Measurements from ENCODE around the gene TRAK1.

DNA sequence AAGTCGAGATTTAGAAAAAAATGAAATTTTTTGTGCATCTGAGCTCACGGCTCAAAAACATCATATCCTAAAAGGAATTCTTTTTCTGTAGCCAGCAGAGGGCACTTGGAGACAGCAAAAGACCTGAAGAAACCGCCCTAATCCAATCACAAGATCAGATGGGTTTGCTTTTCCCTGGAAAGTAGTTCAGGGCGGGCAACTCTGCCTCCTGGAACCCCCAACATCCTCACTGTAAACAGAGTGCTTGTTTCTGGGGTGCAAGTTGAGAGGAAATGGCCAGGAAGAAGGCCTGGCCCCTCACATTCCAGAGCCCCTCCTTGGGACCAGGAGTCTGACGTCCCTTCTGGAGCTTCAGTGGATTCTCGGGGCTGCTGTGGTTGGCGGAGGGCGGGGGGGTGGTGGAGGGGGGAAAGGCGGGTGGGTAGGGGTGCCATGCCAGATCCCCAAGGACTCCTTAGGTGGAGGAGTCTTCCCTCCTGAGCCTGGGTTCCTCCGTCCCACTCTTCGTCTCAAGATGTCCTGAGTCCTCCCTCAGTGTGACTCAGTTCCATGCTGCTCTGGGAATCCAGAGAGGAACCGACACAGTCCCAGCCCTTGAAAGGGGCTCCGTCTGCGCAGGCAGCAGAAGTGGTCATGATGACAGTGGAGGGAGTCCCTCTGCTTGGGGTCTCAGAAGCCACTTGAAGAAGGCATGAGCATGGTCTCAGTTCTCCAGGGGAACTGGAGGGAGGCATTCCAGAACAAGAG lies 139.0 kb downstream of the TRAK1 start:
- TF ChIP-seq POLR2AphosphoS5 (IDR thresholded peaks at IDR 0.05; ENCODE audit: low read depth, low read length) (no peak), TAF1 (IDR thresholded peaks at IDR 0.05; ENCODE audit: low read depth, low read length) (no peak), POLR2A (IDR thresholded peaks at IDR 0.05; ENCODE audit: low read depth, low read length) (no peak), SPI1 (IDR thresholded peaks at IDR 0.05; ENCODE audit: low read depth, low read length) (no peak)

Measured in GM12891 (cell line).